HG02588 (cell line): ENCODE data around the gene CCDC121.
A peak's percentile ranks its signal among the peaks of the same experiment; 100 is the strongest.

ENCODE experiments used
- ATAC-seq: cut with Tn5 transposase; IDR thresholded peaks from one replicate; pipeline ENCODE4 v1.9.1; 2021; ENCODE audit warnings: mild to moderate bottlenecking, moderate library complexity; ENCODE audit not compliant: unreplicated experiment

Gene CCDC121

GRCh38 chr2:27583390-27583915 lies 45.4 kb downstream of the CCDC121 start:
- ATAC-seq = peak; percentile 6

GRCh38 chr2:27582695-27583389 lies 46.0 kb downstream of the CCDC121 start, which contains the start of gene ZNF512:
TSS of gene ZNF512 (plus strand) at chr2:27583042. CDS start at chr2:27583113, 71 bp downstream.
- ATAC-seq = peak; percentile 84

- no peak for ATAC-seq
These were observed 46.6 kb downstream of the CCDC121 start for GRCh38 chr2:27582129-27582694.

- no peak for ATAC-seq
These were observed 47.2 kb downstream of the CCDC121 start for GRCh38 chr2:27581417-27582128.
